H1 (cell line): ENCODE data around the gene KIF26B.

ENCODE experiments used
- BACH1 ChIP-seq: IDR thresholded peaks from 2 replicates; pipeline ENCODE4 v1.6.1; 2012; ENCODE audit warnings: low read length, improper control_type of control experiment
- CEBPB ChIP-seq: IDR thresholded peaks from 2 replicates; pipeline ENCODE4 v1.6.1; 2012; ENCODE audit warnings: low read depth, low read length
- CTCF ChIP-seq, 3 experiments: IDR thresholded peaks; 1 replicate in 2 of 3; 2 replicates in 1 of 3; pipeline versions ENCODE4 v1.5.1 to v1.6.1; 2011; ENCODE audit warnings: low read length in 3 of 3, mild to moderate bottlenecking in 3 of 3, inconsistent platforms in 2 of 3, low read depth in 1 of 3, moderate library complexity in 1 of 3; ENCODE audit not compliant: insufficient read depth in 1 of 3; ENCODE audit errors: control extremely low read depth in 1 of 3
- EP300 ChIP-seq, 2 experiments: IDR thresholded peaks; 1 replicate in 1 of 2; 2 replicates in 1 of 2; pipeline ENCODE4 v1.6.1; 2011 to 2012; ENCODE audit warnings: low read depth in 2 of 2, low read length in 2 of 2, mild to moderate bottlenecking in 2 of 2, borderline replicate concordance in 1 of 2, inconsistent platforms in 1 of 2, moderate library complexity in 1 of 2
- GTF2F1 ChIP-seq: IDR thresholded peaks from 2 replicates; pipeline ENCODE4 v1.6.1; 2012; ENCODE audit warnings: low read depth, low read length, improper control_type of control experiment, borderline replicate concordance
- JUN ChIP-seq: IDR thresholded peaks from 2 replicates; pipeline ENCODE4 v1.6.1; 2011; ENCODE audit warnings: low read depth, mild to moderate bottlenecking, improper control_type of control experiment, low read length
- MAFK ChIP-seq: IDR thresholded peaks from 2 replicates; pipeline ENCODE4 v1.6.1; 2012; ENCODE audit warnings: low read depth, mild to moderate bottlenecking, improper control_type of control experiment, low read length
- POLR2A ChIP-seq, 2 experiments: IDR thresholded peaks; 1 replicate in 1 of 2; 2 replicates in 1 of 2; pipeline ENCODE4 v1.6.1; 2011; ENCODE audit warnings: low read depth in 2 of 2, low read length in 2 of 2, mild to moderate bottlenecking in 2 of 2; ENCODE audit errors: control extremely low read depth in 1 of 2
- RFX5 ChIP-seq: IDR thresholded peaks from 2 replicates; pipeline ENCODE4 v1.6.1; 2011; ENCODE audit warnings: low read depth, low read length, improper control_type of control experiment, borderline replicate concordance
- SP2 ChIP-seq: IDR thresholded peaks from 2 replicates; pipeline ENCODE4 v1.6.1; 2012; ENCODE audit warnings: mild to moderate bottlenecking, low read length, inconsistent platforms
- TAF1 ChIP-seq: IDR thresholded peaks from 2 replicates; pipeline ENCODE4 v1.6.1; 2011; ENCODE audit warnings: mild to moderate bottlenecking, low read depth, low read length
- TF ChIP-seq, protein P1 (sequence below): IDR thresholded peaks from 2 replicates; pipeline ENCODE4 v1.6.1; 2012; ENCODE audit warnings: inconsistent platforms
- TF ChIP-seq, protein P2 (sequence below): IDR thresholded peaks from 2 replicates; pipeline ENCODE4 v1.6.1; 2011; ENCODE audit warnings: low read length, improper control_type of control experiment

DNA sequence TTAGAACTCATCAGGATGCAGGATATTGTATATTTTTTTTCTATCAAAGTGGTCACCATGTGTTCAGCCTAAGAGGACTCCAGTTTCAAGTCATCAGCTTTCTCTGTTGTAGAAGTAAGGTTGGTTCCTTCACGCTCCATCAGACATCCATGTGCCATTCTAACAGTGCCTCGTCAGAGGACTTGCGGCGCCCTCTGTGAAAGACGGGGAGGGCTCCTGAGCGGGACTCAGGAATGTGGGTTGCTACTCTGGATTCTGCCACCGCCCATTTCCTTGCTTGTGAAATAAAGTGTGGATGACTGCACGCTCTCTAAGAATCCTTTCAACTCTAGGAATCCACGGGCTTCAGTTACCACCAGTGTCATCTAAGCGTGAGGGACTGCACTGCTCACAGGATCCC is 593.5 kb downstream of the KIF26B start:
- TF ChIP-seq CTCF (IDR thresholded peaks at IDR 0.05; ENCODE audit: control extremely low read depth in 1 of 3, insufficient read depth in 1 of 3, low read depth in 1 of 3, low read length in 3 of 3) = no peak
- no peak for TF ChIP-seq SP2
- TF ChIP-seq, protein P1, sequence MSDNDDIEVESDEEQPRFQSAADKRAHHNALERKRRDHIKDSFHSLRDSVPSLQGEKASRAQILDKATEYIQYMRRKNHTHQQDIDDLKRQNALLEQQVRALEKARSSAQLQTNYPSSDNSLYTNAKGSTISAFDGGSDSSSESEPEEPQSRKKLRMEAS = no peak
- TF ChIP-seq POLR2A (IDR thresholded peaks at IDR 0.05; ENCODE audit: control extremely low read depth in 1 of 2, low read depth in 2 of 2, low read length in 2 of 2) = no peak
- no peak for TF ChIP-seq MAFK
- TF ChIP-seq EP300 (IDR thresholded peaks at IDR 0.05; ENCODE audit: borderline replicate concordance in 1 of 2, low read depth in 2 of 2, low read length in 2 of 2) = no peak
- no peak for TF ChIP-seq TAF1
- TF ChIP-seq RFX5 = no peak
- TF ChIP-seq BACH1 = no peak
- TF ChIP-seq, protein P2, sequence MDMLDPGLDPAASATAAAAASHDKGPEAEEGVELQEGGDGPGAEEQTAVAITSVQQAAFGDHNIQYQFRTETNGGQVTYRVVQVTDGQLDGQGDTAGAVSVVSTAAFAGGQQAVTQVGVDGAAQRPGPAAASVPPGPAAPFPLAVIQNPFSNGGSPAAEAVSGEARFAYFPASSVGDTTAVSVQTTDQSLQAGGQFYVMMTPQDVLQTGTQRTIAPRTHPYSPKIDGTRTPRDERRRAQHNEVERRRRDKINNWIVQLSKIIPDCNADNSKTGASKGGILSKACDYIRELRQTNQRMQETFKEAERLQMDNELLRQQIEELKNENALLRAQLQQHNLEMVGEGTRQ = no peak
- no peak for TF ChIP-seq CEBPB
- no peak for TF ChIP-seq GTF2F1
- TF ChIP-seq JUN = no peak
